Measurements from ENCODE around the gene LYZL2. TPM values are rescaled to one million over a fixed set of nuclear protein-coding genes. Genes with fewer than 3 reads are reported as not detected.
"Not testable (repeated sequence)": the region's sequence is repeated elsewhere in the genome, so short reads cannot be mapped to it uniquely, and the experiment has no call there.

Gene LYZL2
- total and polyA plus RNA-seq, 7 donors, result not detected

DNA sequence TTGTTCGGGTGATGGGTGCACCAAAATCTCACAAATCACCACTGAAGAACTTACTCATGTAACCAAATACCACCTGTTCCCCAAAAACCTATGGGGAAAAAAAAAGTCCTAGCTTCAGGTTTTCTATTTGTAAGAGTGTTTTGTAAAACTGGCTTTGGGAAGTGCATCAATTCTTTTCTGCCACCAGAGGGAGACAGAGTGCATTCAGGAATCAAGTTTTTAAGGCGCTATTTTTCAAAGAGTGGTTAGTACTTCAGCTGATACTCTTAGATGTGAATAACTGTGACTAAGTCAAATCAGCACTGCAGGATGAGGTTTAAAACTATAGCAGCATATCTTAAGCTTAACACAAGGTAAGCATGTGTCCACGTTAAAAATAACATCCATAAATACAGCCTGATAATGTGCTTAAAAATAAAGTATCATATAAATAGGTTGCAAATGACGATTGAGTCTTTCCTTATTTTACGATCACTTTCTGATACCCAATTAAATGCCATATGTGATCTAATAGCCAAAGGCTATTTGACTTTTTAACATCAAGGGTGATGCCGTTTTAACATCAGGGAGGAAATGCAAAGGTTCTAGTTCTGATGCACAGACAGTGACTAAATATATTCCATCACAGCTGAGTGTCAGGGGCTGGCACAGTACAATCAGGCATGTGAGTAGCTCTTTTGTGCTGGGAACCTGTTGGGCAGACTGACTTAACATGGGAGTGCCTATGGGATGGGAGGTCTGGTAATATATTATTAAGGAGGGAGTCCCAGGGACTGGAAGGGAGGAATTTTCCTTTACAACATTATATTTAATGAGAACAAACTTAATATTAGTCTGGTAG is 10.6 kb upstream of the LYZL2 start:
- Histone ChIP-seq H3K36me3 (no peaks in the 10 kb centered on the region), H3K27me3 (no peaks in the 10 kb centered on the region), H3K4me1 (peaks cover 0 to 14% (median 8%) of the 10 kb centered on the region in 4 donors), H3K9me3 (no peaks in the 10 kb centered on the region), H3K4me3 (no peak overlapping the region), H3K27ac (no peak overlapping the region)
- WGBS, 2 donors, result 46 to 52% methylated on average over 6 of the region's 6 CpGs
- intact Hi-C loops (cut with DNase I), result no loop called here
- TF ChIP-seq, protein P1, sequence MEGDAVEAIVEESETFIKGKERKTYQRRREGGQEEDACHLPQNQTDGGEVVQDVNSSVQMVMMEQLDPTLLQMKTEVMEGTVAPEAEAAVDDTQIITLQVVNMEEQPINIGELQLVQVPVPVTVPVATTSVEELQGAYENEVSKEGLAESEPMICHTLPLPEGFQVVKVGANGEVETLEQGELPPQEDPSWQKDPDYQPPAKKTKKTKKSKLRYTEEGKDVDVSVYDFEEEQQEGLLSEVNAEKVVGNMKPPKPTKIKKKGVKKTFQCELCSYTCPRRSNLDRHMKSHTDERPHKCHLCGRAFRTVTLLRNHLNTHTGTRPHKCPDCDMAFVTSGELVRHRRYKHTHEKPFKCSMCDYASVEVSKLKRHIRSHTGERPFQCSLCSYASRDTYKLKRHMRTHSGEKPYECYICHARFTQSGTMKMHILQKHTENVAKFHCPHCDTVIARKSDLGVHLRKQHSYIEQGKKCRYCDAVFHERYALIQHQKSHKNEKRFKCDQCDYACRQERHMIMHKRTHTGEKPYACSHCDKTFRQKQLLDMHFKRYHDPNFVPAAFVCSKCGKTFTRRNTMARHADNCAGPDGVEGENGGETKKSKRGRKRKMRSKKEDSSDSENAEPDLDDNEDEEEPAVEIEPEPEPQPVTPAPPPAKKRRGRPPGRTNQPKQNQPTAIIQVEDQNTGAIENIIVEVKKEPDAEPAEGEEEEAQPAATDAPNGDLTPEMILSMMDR (IDR thresholded peaks at IDR 0.05), result peak; percentile 63 to 85 (median 72)
- no peak for TF ChIP-seq EP300 (IDR thresholded peaks at IDR 0.05)
- no peak for DNase-seq

DNA sequence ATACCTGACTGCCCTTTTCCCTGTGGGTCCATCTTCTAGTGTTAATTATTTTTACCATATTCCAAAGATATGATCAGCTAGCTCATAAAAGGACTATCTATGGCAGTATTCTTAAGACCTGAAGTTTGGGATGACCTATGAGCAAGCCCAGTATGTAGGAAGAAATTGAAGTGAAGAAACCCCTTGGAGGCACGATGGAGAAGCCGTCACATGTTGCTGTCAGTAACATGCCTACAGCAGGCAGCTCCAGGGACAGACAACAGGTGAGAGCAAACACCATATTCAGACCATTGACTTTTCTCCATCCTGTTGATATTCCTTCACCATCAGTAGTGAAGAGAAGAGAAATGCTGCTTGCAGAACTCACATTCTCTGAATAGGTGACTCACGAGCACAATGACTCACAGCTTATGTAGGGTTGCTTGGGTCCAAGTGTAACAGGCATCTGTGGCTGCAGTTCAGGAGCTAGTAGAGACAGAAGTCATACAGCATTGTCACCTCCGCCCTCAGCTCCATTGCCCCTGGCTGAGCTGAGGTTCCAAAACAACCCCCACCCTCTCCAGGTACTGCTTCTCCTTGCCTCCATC is 8.4 kb upstream of the LYZL2 start:
- H3K27me3 ChIP-seq, result no peaks in the 10 kb centered on the region
- no peak for TF ChIP-seq POLR2AphosphoS5 (IDR thresholded peaks at IDR 0.05)
- TF ChIP-seq, protein P1 (IDR thresholded peaks at IDR 0.05), result no peak
- no peak for TF ChIP-seq POLR2A (IDR thresholded peaks at IDR 0.05)
- TF ChIP-seq EP300 (IDR thresholded peaks at IDR 0.05), result no peak
- H3K27ac ChIP-seq, result no peak overlapping the region
- H3K4me3 ChIP-seq, result no peak overlapping the region
- H3K9me3 ChIP-seq, result no peaks in the 10 kb centered on the region
- H3K36me3 ChIP-seq, result no peaks in the 10 kb centered on the region
- WGBS, 2 donors, result 82 to 90% methylated on average over 4 of the region's 4 CpGs
- intact Hi-C loops (cut with DNase I), result no loop called here
- no peak for DNase-seq
- H3K4me1 ChIP-seq, result peaks cover 0 to 10% (median 8%) of the 10 kb centered on the region in 4 donors

DNA sequence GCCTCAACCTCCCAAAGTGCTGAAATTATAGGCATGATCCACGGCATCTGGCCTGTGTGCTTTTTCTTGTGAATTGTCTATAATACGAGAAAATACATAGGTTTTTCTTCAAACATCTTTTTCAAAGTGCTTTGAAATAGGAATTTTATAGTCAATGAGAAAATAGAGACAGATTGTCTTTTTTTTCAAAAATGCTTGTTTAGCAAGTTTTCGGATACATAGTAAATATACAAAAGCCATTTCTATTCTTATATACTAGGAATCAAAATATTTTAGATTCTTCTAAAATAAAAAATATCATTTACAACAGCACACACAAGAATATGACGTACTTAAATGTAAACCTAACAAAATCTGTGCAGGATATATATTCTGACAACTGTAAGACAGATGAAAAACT is 1.6 kb upstream of the LYZL2 start:
- Histone ChIP-seq H3K36me3 (no peaks in the 10 kb centered on the region), H3K9me3 (no peaks in the 10 kb centered on the region), H3K4me3 (no peak overlapping the region), H3K27me3 (no peaks in the 10 kb centered on the region), H3K4me1 (peaks cover 0 to 10% (median 8%) of the 10 kb centered on the region in 4 donors), H3K27ac (no peak overlapping the region)
- no peak for DNase-seq
- TF ChIP-seq POLR2AphosphoS5 (IDR thresholded peaks at IDR 0.05), result no peak
- TF ChIP-seq EP300 (IDR thresholded peaks at IDR 0.05), result no peak
- TF ChIP-seq POLR2A (IDR thresholded peaks at IDR 0.05), result no peak
- TF ChIP-seq, protein P1 (IDR thresholded peaks at IDR 0.05), result no peak
- WGBS, 2 donors, result 79 to 88% methylated on average over 4 of the region's 4 CpGs
- intact Hi-C loops (cut with DNase I), result no loop called here

DNA sequence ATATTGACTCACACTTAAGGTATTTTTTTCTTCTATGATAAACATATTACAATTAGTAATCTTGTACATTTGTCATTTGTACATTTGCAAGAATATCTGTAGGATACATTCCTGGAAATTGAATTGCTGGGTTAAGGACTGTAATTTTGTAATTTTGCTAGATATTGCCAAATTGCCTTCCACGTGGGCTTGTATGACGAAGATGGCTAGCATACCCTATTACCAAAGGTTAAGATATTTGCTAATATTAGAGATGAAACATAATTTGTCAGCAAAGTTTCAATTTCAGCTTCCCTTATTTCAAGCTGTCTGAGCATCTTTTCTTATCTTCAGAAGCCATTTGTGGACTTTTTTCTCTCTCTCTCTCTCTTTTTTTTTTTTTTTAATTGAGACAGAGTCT is 1.0 kb upstream of the LYZL2 start:
- Histone ChIP-seq H3K4me1 (peaks cover 0 to 10% (median 8%) of the 10 kb centered on the region in 4 donors), H3K27ac (no peak overlapping the region), H3K36me3 (no peaks in the 10 kb centered on the region), H3K27me3 (no peaks in the 10 kb centered on the region), H3K9me3 (no peaks in the 10 kb centered on the region), H3K4me3 (no peak overlapping the region)
- DNase-seq, result no peak
- intact Hi-C loops (cut with DNase I), result no loop called here
- TF ChIP-seq, protein P1 (IDR thresholded peaks at IDR 0.05), result no peak
- TF ChIP-seq POLR2AphosphoS5 (IDR thresholded peaks at IDR 0.05) (no peak), POLR2A (IDR thresholded peaks at IDR 0.05) (no peak), EP300 (IDR thresholded peaks at IDR 0.05) (no peak)
- 73 to 87% methylated on average over 2 of the region's 2 CpGs for WGBS, 2 donors

DNA sequence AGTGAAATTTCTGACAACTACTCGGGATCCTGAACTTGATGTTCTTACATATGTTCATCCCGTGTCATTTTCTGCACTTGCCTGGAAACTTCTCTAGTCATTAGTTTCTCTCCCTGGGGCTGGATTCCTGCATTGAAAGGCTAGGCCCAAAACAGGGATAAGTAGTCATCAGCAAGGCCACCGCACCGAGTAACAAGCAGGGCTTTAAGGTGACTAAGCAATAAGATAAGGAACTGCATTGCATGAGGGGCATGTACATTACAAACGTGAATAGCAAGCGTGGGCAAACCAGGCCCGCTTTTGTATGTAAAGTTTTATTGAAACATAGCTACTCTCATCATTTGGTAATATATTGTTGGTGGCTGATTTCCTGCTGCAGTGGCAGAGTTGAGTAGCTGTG is 977 bp downstream of the LYZL2 start:
- not testable (repeated sequence) for DNase-seq, H3K4me3 ChIP-seq
- 88 to 95% methylated on average over 7 of the region's 7 CpGs for WGBS, 2 donors

DNA sequence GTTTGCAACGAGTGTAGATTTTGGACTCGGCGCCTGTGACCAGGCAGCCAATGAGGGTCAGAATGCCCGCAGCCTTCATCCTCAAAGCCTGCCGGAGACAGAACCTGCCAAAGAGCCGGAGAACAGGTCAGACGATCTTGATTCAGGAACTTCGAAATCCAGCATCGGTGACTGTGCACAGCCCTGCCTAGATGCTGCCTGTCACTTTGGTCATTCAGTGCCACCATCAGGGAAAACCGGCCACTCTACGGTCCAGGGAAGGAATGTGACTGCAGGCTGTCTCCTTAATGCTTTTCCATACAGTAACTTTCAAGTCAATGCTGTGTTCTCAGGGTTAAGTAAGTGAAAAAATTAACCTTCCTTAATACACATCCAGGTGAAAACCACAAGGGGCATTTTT is 2.7 kb downstream of the LYZL2 start:
- H3K27ac ChIP-seq; DNase-seq; H3K4me3 ChIP-seq; H3K36me3 ChIP-seq; intact Hi-C loops (cut with DNase I); H3K9me3 ChIP-seq; H3K27me3 ChIP-seq; H3K4me1 ChIP-seq: not testable (repeated sequence)
- WGBS, 2 donors, result 79 to 81% methylated on average over 9 to 10 of the region's 11 CpGs

More for the DNA sequence above, 977 bp downstream of the LYZL2 start:
- H3K4me1 ChIP-seq; H3K36me3 ChIP-seq; H3K9me3 ChIP-seq; H3K27ac ChIP-seq; H3K27me3 ChIP-seq; intact Hi-C loops (cut with DNase I): not testable (repeated sequence)

DNA sequence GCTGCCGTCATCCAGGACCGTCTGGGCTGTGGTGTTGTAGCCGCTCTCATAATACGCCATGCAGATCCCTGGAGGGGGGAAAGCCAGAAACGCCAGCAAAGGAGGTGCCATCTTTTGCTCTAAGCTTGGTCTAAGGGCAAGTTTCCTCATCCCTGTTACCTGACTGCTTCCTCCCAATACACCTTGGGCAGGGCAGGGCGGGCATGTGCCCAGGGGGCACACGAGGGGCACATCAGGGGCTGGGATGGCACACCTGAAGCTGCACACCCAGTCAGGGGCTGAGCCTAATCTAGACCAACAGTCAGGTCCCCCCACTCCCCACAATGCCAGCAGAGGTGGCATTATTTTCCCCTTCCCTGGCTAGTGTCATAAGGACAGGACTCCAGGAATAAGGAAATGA is 3.4 kb downstream of the LYZL2 start:
- H3K9me3 ChIP-seq; intact Hi-C loops (cut with DNase I); DNase-seq; H3K27me3 ChIP-seq; H3K36me3 ChIP-seq; H3K27ac ChIP-seq; H3K4me3 ChIP-seq; H3K4me1 ChIP-seq: not testable (repeated sequence)
- 85 to 88% methylated on average over 7 of the region's 7 CpGs for WGBS, 2 donors

Data from sigmoid colon (tissue), 7 donors.